ENCODE results near the gene TMPRSS13. TPM values are rescaled to one million over a fixed set of nuclear protein-coding genes. Genes with fewer than 3 reads are reported as not detected.
A peak's percentile ranks its signal among the peaks of the same experiment; 100 is the strongest.

TMPRSS13 gene
- total and polyA plus RNA-seq, 10 donors, result 0.95 to 2.2 (median 1.6) TPM

DNA sequence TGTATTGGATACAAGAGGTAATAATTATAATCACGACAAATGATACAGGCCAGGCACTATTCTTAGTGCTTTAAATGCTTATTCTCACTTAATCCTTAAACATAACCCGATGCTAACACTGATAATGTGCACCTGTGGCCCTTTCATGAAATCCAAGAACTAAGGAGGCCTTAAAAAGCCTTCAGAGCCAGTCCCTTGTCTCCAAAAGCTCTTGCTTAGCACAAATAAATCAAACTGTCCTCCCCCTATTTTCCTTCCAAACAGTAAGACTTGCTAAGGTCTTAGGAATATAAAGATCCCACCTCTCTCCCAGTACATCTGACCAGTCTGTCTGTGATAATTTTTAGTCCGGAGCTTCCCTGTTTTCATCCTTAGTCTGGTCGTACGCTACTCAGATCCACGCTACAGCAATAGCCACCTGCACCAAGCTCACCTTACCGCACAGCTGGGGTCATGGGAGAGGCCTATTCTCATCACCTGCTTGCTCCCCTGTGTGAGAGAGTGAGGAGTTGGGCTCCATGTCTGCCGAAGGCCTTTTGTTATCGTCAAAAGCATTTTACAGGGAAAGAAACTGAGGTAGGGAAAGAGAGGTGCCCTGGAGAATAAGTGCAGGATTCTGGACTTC lies 69.6 kb downstream of the TMPRSS13 start:
- no peak for TF ChIP-seq POLR2A (IDR thresholded peaks at IDR 0.05)
- no peak for TF ChIP-seq POLR2AphosphoS5 (IDR thresholded peaks at IDR 0.05)
- TF ChIP-seq CTCF (IDR thresholded peaks at IDR 0.05 in 8 of 11, conservative IDR thresholded peaks at IDR 0.05 in 3 of 11), result no peak
- peaks cover 20 to 88% (median 51%) of the 10 kb centered on the region in 6 donors for H3K4me1 ChIP-seq
- DNase-seq, result no peak
- no peak overlapping the region for H3K4me3 ChIP-seq
- peak overlapping the region in 7 of 8 donors; percentile 21 to 87 (median 82) for H3K27ac ChIP-seq
- no peaks in the 10 kb centered on the region for H3K27me3 ChIP-seq (replicated peaks in 1 of 7)
- 74 to 90% (median 77%) methylated on average over 8 to 9 of the region's 9 CpGs for WGBS, 5 donors
- intact Hi-C loops (cut with DNase I; ENCODE audit: low total_unique reads), result no loop called here
- no peaks in the 10 kb centered on the region for H3K36me3 ChIP-seq
- H3K9me3 ChIP-seq, result no peaks in the 10 kb centered on the region

- WGBS, 5 donors, result 76 to 89% (median 88%) methylated on average over 3 to 10 of the region's 10 CpGs
- H3K27me3 ChIP-seq (replicated peaks in 1 of 7), result no peaks in the 10 kb centered on the region
- no peak for DNase-seq
Observed at GRCh38 chr11:117859061-117859460, 70.1 kb downstream of the TMPRSS13 start.

GRCh38 chr11:117857734-117858414 lies 71.3 kb downstream of the TMPRSS13 start:
- H3K27ac ChIP-seq, result peak overlapping the region in 7 of 8 donors; percentile 29 to 76 (median 59)
- no peak for DNase-seq
- peaks cover 20 to 84% (median 49%) of the 10 kb centered on the region in 6 donors for H3K4me1 ChIP-seq
- intact Hi-C loops (cut with DNase I; ENCODE audit: low total_unique reads), result no loop called here
- H3K27me3 ChIP-seq (replicated peaks in 1 of 7), result no peaks in the 10 kb centered on the region
- H3K9me3 ChIP-seq, result peaks cover 0 to 9% (median 5%) of the 10 kb centered on the region in 8 donors
- no peak for TF ChIP-seq POLR2AphosphoS5 (IDR thresholded peaks at IDR 0.05)
- no peak for TF ChIP-seq POLR2A (IDR thresholded peaks at IDR 0.05)
- peaks cover 0 to 7% (median 0%) of the 10 kb centered on the region in 6 donors for H3K36me3 ChIP-seq
- WGBS, 5 donors, result 59 to 77% (median 73%) methylated on average over 11 of the region's 11 CpGs
- no peak overlapping the region for H3K4me3 ChIP-seq

More at GRCh38 chr11:117859061-117859460, 70.1 kb downstream of the TMPRSS13 start:
- H3K4me1 ChIP-seq, result peaks cover 20 to 89% (median 51%) of the 10 kb centered on the region in 6 donors
- H3K36me3 ChIP-seq, result no peaks in the 10 kb centered on the region
- H3K4me3 ChIP-seq, result no peak overlapping the region
- peak overlapping the region in 5 of 8 donors; percentile 16 to 87 (median 83) for H3K27ac ChIP-seq
- H3K9me3 ChIP-seq, result no peaks in the 10 kb centered on the region
- TF ChIP-seq POLR2AphosphoS5 (IDR thresholded peaks at IDR 0.05), result peak in 1 of 3 donors; percentile 12
- no peak for TF ChIP-seq CTCF (IDR thresholded peaks at IDR 0.05 in 8 of 11, conservative IDR thresholded peaks at IDR 0.05 in 3 of 11)
- no peak for TF ChIP-seq POLR2A (IDR thresholded peaks at IDR 0.05)
- intact Hi-C loops (cut with DNase I; ENCODE audit: low total_unique reads), result no loop called here

DNA sequence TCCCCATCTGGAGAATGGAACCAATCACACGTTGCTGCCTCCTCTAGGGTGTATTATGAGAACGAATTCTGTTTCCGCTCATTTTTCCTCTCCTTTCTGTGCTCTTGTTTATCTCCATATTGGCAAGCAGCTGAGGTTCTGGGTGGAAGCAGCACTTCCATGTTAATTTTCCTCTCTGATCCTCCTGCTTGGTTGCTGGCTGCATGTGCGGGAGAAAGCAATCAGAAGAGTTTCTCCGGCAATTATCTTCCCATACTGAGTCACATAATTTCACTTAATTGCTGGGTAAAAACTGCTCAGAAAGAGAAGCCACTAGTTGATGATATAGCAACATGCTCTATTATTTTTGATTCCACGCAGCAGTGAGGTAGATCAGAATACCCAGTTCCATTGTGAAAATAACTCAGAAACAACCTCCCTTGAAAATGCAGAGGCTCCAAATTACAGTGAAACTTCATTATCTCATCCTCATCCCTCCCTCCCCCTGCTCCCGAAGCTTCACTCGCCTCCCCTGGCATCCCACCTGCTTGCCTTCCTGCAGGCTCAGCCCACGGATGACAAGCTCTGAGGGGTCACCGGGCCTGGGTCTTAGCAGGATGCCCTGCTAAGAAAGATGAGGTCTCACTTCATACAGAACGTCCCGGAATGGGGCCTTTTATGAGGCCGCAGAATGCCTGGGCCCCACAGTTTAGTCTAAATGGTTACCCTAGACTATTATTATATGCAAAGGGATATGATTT lies 73.1 kb downstream of the TMPRSS13 start:
- Histone ChIP-seq H3K36me3 (peaks cover 0 to 7% (median 0%) of the 10 kb centered on the region in 6 donors), H3K9me3 (peaks cover 0 to 19% (median 14%) of the 10 kb centered on the region in 8 donors), H3K27ac (peak overlapping the region in 6 of 8 donors; percentile 35 to 56 (median 41)), H3K27me3 (replicated peaks in 1 of 7) (no peaks in the 10 kb centered on the region), H3K4me3 (no peak overlapping the region), H3K4me1 (peaks cover 16 to 72% (median 36%) of the 10 kb centered on the region in 6 donors)
- no peak for TF ChIP-seq POLR2AphosphoS5 (IDR thresholded peaks at IDR 0.05)
- no peak for TF ChIP-seq CTCF (IDR thresholded peaks at IDR 0.05 in 8 of 11, conservative IDR thresholded peaks at IDR 0.05 in 3 of 11)
- TF ChIP-seq POLR2A (IDR thresholded peaks at IDR 0.05), result no peak
- 76 to 92% (median 89%) methylated on average over 13 of the region's 13 CpGs for WGBS, 5 donors
- intact Hi-C loops (cut with DNase I; ENCODE audit: low total_unique reads), result no loop called here
- DNase-seq, result no peak

Measured in spleen (tissue), 11 donors.